Measurements from ENCODE around the gene PARL.

PARL gene

DNA sequence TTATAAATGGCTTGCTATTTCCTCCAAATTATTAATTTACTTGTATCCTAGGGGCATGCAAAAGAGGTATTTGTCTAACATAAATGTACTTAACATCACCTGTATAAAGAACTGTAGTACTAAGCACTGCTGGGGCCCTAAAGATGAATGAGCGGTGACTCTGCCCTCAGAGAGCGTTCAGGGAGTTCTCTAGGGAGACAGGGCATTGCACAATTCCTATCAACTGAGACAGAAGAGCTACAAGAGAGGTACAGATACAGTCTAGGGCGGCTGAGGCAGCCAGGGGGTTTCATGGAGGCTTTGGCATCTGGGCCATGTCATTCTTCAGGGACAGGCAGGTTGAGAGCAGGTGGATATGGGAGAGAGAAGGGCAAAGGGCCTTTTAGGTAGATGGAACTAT lies 39.9 kb upstream of the PARL start:
- Histone ChIP-seq H2AFZ (ENCODE audit: low read length) (no peak overlapping the region), H4K20me1 (ENCODE audit: insufficient read depth, low read length) (no peaks in the 10 kb centered on the region), H3K9me3 (replicated peaks; ENCODE audit: insufficient read depth, low read length) (no peaks in the 10 kb centered on the region), H3K4me2 (ENCODE audit: low read depth, low read length) (no peak overlapping the region), H3K79me2 (ENCODE audit: low read length) (no peaks in the 10 kb centered on the region), H3F3A (ENCODE audit: insufficient read depth, low read length) (no peaks in the 10 kb centered on the region), H3K9ac (ENCODE audit: low read length) (no peak overlapping the region), H3K9me2 (replicated peaks; ENCODE audit: insufficient read depth, low read length) (no peaks in the 10 kb centered on the region), H3K36me3 (replicated peaks; ENCODE audit: insufficient read depth, low read length) (no peaks in the 10 kb centered on the region), H3K27ac (ENCODE audit: low read length) (no peak overlapping the region), H3K4me1 (ENCODE audit: low read length) (no peaks in the 10 kb centered on the region), H3K27me3 (replicated peaks; ENCODE audit: insufficient read depth, low read length) (no peaks in the 10 kb centered on the region), H3K4me3 (ENCODE audit: low read length) (no peak overlapping the region)
- DNase-seq = no peak
- TF ChIP-seq, protein P1, sequence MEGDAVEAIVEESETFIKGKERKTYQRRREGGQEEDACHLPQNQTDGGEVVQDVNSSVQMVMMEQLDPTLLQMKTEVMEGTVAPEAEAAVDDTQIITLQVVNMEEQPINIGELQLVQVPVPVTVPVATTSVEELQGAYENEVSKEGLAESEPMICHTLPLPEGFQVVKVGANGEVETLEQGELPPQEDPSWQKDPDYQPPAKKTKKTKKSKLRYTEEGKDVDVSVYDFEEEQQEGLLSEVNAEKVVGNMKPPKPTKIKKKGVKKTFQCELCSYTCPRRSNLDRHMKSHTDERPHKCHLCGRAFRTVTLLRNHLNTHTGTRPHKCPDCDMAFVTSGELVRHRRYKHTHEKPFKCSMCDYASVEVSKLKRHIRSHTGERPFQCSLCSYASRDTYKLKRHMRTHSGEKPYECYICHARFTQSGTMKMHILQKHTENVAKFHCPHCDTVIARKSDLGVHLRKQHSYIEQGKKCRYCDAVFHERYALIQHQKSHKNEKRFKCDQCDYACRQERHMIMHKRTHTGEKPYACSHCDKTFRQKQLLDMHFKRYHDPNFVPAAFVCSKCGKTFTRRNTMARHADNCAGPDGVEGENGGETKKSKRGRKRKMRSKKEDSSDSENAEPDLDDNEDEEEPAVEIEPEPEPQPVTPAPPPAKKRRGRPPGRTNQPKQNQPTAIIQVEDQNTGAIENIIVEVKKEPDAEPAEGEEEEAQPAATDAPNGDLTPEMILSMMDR (IDR thresholded peaks at IDR 0.05; ENCODE audit: low read length) = no peak
- no peak for TF ChIP-seq EZH2phosphoT487 (IDR thresholded peaks at IDR 0.05; ENCODE audit: low read length)
- TF ChIP-seq EZH2 (optimal IDR thresholded peaks at IDR 0.05; ENCODE audit: low read depth, low read length) = no peak

DNA sequence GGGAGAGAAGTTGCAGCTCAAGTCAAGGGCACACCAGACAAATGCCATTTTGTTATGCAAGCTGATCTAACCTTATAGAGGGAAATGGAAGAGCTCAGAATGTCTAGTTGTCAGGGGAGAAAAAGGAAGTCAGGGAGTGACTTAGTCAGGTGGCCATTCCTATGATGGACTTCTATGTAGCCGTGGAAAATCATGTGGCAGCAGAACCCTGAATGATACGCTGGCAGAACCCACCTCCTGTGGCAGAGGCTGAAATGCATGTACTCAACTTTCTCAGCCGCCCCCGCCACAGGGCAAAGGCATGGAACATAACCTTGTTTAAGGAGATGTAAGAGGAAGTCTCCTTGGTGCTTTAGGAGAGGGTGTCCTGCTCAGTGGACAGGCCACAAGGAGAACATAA lies 37.7 kb upstream of the PARL start:
- Histone ChIP-seq H3K4me1 (ENCODE audit: low read length) (no peaks in the 10 kb centered on the region), H3K27me3 (replicated peaks; ENCODE audit: insufficient read depth, low read length) (no peaks in the 10 kb centered on the region), H3K4me2 (ENCODE audit: low read depth, low read length) (no peak overlapping the region), H3K36me3 (replicated peaks; ENCODE audit: insufficient read depth, low read length) (no peaks in the 10 kb centered on the region), H3K27ac (ENCODE audit: low read length) (no peak overlapping the region), H3K9me3 (replicated peaks; ENCODE audit: insufficient read depth, low read length) (no peaks in the 10 kb centered on the region), H3K79me2 (ENCODE audit: low read length) (no peaks in the 10 kb centered on the region), H3K4me3 (ENCODE audit: low read length) (no peak overlapping the region), H3K9ac (ENCODE audit: low read length) (no peak overlapping the region), H3K9me2 (replicated peaks; ENCODE audit: insufficient read depth, low read length) (no peaks in the 10 kb centered on the region), H4K20me1 (ENCODE audit: insufficient read depth, low read length) (no peaks in the 10 kb centered on the region), H3F3A (ENCODE audit: insufficient read depth, low read length) (no peaks in the 10 kb centered on the region), H2AFZ (ENCODE audit: low read length) (no peak overlapping the region)
- DNase-seq = no peak
- TF ChIP-seq, protein P1 (IDR thresholded peaks at IDR 0.05; ENCODE audit: low read length) = no peak
- no peak for TF ChIP-seq EZH2phosphoT487 (IDR thresholded peaks at IDR 0.05; ENCODE audit: low read length)
- TF ChIP-seq EZH2 (optimal IDR thresholded peaks at IDR 0.05; ENCODE audit: low read depth, low read length) = no peak

DNA sequence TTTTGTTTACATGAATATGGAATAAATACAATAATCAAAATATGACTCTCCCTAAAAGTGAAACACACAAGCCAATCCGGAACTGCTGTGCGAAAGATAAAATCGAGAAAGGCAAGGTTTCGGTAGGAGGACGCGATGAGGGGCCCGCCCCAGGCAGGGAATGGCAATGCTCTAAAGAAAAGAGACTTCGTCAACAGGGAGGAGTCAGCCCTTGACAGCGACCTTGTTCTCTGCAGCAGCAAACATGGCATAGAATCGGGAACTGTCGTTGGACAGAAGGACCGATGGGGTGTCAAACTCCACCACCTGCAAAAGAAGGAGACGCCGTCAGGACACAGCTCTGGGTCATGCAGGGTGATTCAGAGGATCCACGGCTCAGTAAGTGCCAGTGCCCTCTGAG lies 36.4 kb upstream of the PARL start:
- Histone ChIP-seq H3K4me3 (ENCODE audit: low read length) (no peak overlapping the region), H3K9me3 (replicated peaks; ENCODE audit: insufficient read depth, low read length) (no peaks in the 10 kb centered on the region), H3F3A (ENCODE audit: insufficient read depth, low read length) (no peaks in the 10 kb centered on the region), H3K4me1 (ENCODE audit: low read length) (no peaks in the 10 kb centered on the region), H3K4me2 (ENCODE audit: low read depth, low read length) (no peak overlapping the region), H3K27me3 (replicated peaks; ENCODE audit: insufficient read depth, low read length) (no peaks in the 10 kb centered on the region), H3K36me3 (replicated peaks; ENCODE audit: insufficient read depth, low read length) (no peaks in the 10 kb centered on the region), H3K27ac (ENCODE audit: low read length) (no peak overlapping the region), H3K79me2 (ENCODE audit: low read length) (no peaks in the 10 kb centered on the region), H3K9ac (ENCODE audit: low read length) (no peak overlapping the region), H2AFZ (ENCODE audit: low read length) (no peak overlapping the region), H4K20me1 (ENCODE audit: insufficient read depth, low read length) (no peaks in the 10 kb centered on the region), H3K9me2 (replicated peaks; ENCODE audit: insufficient read depth, low read length) (no peaks in the 10 kb centered on the region)
- TF ChIP-seq EZH2phosphoT487 (IDR thresholded peaks at IDR 0.05; ENCODE audit: low read length) (no peak), EZH2 (optimal IDR thresholded peaks at IDR 0.05; ENCODE audit: low read depth, low read length) (no peak)
- TF ChIP-seq, protein P1 (IDR thresholded peaks at IDR 0.05; ENCODE audit: low read length) = no peak
- no peak for DNase-seq

All from MM.1S (cell line).